ENCODE results near the gene CNOT8.

Gene CNOT8

DNA sequence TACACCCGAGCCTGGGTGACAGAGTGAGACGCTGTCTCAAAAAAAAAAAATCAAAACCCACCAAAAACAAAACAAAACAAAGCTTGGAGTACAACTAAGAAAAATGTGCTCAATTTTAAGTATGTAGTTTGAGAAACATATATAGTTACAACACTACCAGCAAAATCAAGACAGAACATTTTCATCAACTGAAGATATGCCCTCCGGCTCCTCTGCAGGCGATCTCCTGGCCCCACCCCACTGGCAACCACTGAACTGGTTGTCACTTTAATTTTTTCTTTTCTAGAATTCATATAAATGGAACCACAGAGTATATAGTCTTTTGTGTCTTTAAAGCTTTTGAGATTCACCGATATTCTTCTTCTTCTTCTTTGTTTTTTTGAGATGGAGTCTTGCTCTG lies 35.0 kb downstream of the CNOT8 start:
- in situ Hi-C loops (cut with MboI; ENCODE audit: low sequenced_read_pairs, unreplicated experiment), result no loop called here
- no peak for TF ChIP-seq CTCF (IDR thresholded peaks at IDR 0.05; ENCODE audit: borderline replicate concordance, control extremely low read depth, extremely low read depth, insufficient read depth, missing control alignments)
- no peak for DNase-seq (ENCODE audit: low spot score)

- no peak for TF ChIP-seq CTCF (IDR thresholded peaks at IDR 0.05; ENCODE audit: borderline replicate concordance, control extremely low read depth, extremely low read depth, insufficient read depth, missing control alignments)
- DNase-seq (ENCODE audit: low spot score), result no peak
These were observed 37.5 kb downstream of the CNOT8 start for GRCh38 chr5:154895606-154896561.

GRCh38 chr5:154896562-154897165 lies 38.2 kb downstream of the CNOT8 start:
- DNase-seq (ENCODE audit: low spot score), result no peak
- in situ Hi-C loops (cut with MboI; ENCODE audit: low sequenced_read_pairs, unreplicated experiment), result no loop called here

More at GRCh38 chr5:154895606-154896561, 37.5 kb downstream of the CNOT8 start:
- in situ Hi-C loops (cut with MboI; ENCODE audit: low sequenced_read_pairs, unreplicated experiment), result no loop called here

GRCh38 chr5:154898210-154898609 lies 39.8 kb downstream of the CNOT8 start:
- in situ Hi-C loops (cut with MboI; ENCODE audit: low sequenced_read_pairs, unreplicated experiment), result no loop called here
- no peak for DNase-seq (ENCODE audit: low spot score)
- TF ChIP-seq CTCF (IDR thresholded peaks at IDR 0.05; ENCODE audit: borderline replicate concordance, control extremely low read depth, extremely low read depth, insufficient read depth, missing control alignments), result no peak

More at GRCh38 chr5:154896562-154897165, 38.2 kb downstream of the CNOT8 start:
- no peak for TF ChIP-seq CTCF (IDR thresholded peaks at IDR 0.05; ENCODE audit: borderline replicate concordance, control extremely low read depth, extremely low read depth, insufficient read depth, missing control alignments)

GRCh38 chr5:154899151-154899816 lies 40.9 kb downstream of the CNOT8 start:
- TF ChIP-seq CTCF (IDR thresholded peaks at IDR 0.05; ENCODE audit: borderline replicate concordance, control extremely low read depth, extremely low read depth, insufficient read depth, missing control alignments), result no peak
- in situ Hi-C loops (cut with MboI; ENCODE audit: low sequenced_read_pairs, unreplicated experiment), result no loop called here
- no peak for DNase-seq (ENCODE audit: low spot score)

DNA sequence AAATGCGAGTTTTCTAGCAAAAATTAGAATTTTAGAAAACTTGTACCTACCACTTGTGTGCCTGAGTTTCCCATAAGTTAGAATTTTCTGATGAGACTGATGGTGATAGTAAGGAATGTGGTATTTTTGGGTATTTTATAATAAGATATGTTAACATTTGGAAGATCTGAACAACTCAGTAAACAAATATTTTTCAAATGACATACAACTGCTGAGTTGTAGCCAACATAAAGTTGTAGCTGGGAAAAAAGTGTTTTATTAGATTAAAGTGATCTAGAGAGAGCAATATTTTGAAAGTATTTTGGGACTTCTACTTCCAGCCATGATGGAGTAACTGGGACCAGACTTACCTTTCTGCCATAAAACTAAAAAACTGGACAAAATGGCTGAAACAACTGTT lies 41.6 kb downstream of the CNOT8 start:
- TF ChIP-seq CTCF (IDR thresholded peaks at IDR 0.05; ENCODE audit: borderline replicate concordance, control extremely low read depth, extremely low read depth, insufficient read depth, missing control alignments), result no peak
- no peak for DNase-seq (ENCODE audit: low spot score)
- in situ Hi-C loops (cut with MboI; ENCODE audit: low sequenced_read_pairs, unreplicated experiment), result no loop called here
